HG03066 (cell line): Measurements from ENCODE around the gene ORC3.

Experiments used
- ATAC-seq: cut with Tn5 transposase; IDR thresholded peaks from one replicate; pipeline ENCODE4 v1.9.1; 2021; ENCODE audit warnings: low read depth; ENCODE audit not compliant: unreplicated experiment

ORC3 gene

GRCh38 chr6:87589693-87590416 lies at the start of gene ORC3, which contains the start of gene RARS2:
Gene ORC3 (plus strand): TSS chr6:87590135. CDS start chr6:87590169, 34 bp downstream.
Gene RARS2 (minus strand): TSS chr6:87589987. CDS start chr6:87589957, 30 bp downstream.
- peak; percentile 100 for ATAC-seq

GRCh38 chr6:87540539-87540938 lies 49.4 kb upstream of the ORC3 start:
- ATAC-seq = no peak

GRCh38 chr6:87541041-87541440 lies 48.9 kb upstream of the ORC3 start:
- no peak for ATAC-seq

- ATAC-seq = no peak
Observed at GRCh38 chr6:87541744-87542143, 48.2 kb upstream of the ORC3 start.

- no peak for ATAC-seq
Observed at GRCh38 chr6:87543696-87544473, 46.0 kb upstream of the ORC3 start.

- ATAC-seq = no peak
Observed at GRCh38 chr6:87544474-87544735, 45.5 kb upstream of the ORC3 start.

GRCh38 chr6:87551799-87552198 lies 38.1 kb upstream of the ORC3 start:
- no peak for ATAC-seq

- no peak for ATAC-seq
Observed at GRCh38 chr6:87553159-87553765, 36.7 kb upstream of the ORC3 start.

GRCh38 chr6:87555506-87555905 lies 34.4 kb upstream of the ORC3 start:
- no peak for ATAC-seq

- no peak for ATAC-seq
Observed at GRCh38 chr6:87558446-87558845, 31.5 kb upstream of the ORC3 start.

- ATAC-seq = no peak
Observed at GRCh38 chr6:87561017-87561416, 28.9 kb upstream of the ORC3 start.

GRCh38 chr6:87572021-87572420 lies 17.9 kb upstream of the ORC3 start:
- no peak for ATAC-seq

GRCh38 chr6:87572883-87573282 lies 17.1 kb upstream of the ORC3 start:
- no peak for ATAC-seq

GRCh38 chr6:87573307-87574024 lies 16.5 kb upstream of the ORC3 start:
- ATAC-seq = no peak

- no peak for ATAC-seq
Observed at GRCh38 chr6:87574237-87574804, 15.6 kb upstream of the ORC3 start.

- ATAC-seq = no peak
Observed at GRCh38 chr6:87575423-87575822, 14.5 kb upstream of the ORC3 start.

- no peak for ATAC-seq
Observed at GRCh38 chr6:87583822-87584221, 6.1 kb upstream of the ORC3 start.

GRCh38 chr6:87586371-87587077 lies 3.4 kb upstream of the ORC3 start:
- no peak for ATAC-seq

GRCh38 chr6:87588756-87589407 lies 1.1 kb upstream of the ORC3 start:
- ATAC-seq = no peak

- no peak for ATAC-seq
Observed at GRCh38 chr6:87590417-87590880, 514 bp downstream of the ORC3 start.
